COLO668 (cell line): Measurements from ENCODE around the gene SNCAIP.
A peak's percentile ranks its signal among the peaks of the same experiment; 100 is the strongest.
"Not testable (repeated sequence)": the region's sequence is repeated elsewhere in the genome, so short reads cannot be mapped to it uniquely, and the experiment has no call there.

ENCODE experiments used
- DNase-seq: peaks from one replicate; lab custom pipeline; 2025; ENCODE audit not compliant: unreplicated experiment; lab: John Stamatoyannopoulos, UW

The SNCAIP gene

GRCh38 chr5:122312591-122313406, 762 bp downstream of the SNCAIP start:
- DNase-seq = peak; percentile 39

- no peak for DNase-seq
Measured at GRCh38 chr5:122314036-122314435, 2.0 kb downstream of the SNCAIP start.

DNA sequence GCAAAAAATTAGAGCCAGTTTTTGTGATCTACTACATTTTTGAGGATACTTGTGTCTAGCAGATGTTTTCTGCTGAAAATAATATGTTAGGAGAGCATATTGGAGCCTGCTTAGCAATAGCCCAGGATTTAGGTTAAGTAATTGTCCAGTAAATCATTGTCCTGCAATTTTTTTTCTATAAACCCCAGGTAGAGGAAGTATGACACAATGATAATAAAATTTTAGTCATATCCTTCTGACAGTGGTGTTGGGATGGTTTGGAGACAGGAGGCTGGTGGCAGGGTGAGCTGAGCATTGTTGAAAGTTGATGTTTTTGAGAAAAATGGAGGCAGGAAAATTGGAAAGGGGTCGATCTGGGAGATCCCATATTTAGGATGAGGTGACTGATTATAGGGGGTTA, 3.5 kb downstream of the SNCAIP start:
- no peak for DNase-seq

- DNase-seq = peak; percentile 73
Measured at GRCh38 chr5:122316656-122317055, 4.6 kb downstream of the SNCAIP start.

- no peak for DNase-seq
Measured at GRCh38 chr5:122319897-122320296, 7.9 kb downstream of the SNCAIP start.

DNA sequence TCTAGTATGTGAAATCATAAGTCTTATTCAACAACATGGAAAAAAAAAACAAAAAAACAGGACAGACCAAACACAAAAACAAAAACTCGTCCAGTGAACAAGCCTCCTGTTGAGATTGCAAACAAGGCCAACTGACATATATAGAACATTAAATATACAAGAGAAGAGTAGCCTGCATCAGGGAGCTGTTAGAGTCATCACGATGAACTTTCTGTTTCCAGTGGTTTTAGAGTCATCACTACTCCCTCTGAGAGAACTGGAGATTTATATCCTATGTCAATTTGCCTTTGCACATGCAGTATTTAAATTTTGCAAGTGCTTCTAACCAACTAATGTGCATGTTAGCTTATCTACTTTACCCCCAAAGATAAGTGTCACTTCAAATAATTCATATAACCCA, 9.9 kb downstream of the SNCAIP start:
- DNase-seq = no peak

DNA sequence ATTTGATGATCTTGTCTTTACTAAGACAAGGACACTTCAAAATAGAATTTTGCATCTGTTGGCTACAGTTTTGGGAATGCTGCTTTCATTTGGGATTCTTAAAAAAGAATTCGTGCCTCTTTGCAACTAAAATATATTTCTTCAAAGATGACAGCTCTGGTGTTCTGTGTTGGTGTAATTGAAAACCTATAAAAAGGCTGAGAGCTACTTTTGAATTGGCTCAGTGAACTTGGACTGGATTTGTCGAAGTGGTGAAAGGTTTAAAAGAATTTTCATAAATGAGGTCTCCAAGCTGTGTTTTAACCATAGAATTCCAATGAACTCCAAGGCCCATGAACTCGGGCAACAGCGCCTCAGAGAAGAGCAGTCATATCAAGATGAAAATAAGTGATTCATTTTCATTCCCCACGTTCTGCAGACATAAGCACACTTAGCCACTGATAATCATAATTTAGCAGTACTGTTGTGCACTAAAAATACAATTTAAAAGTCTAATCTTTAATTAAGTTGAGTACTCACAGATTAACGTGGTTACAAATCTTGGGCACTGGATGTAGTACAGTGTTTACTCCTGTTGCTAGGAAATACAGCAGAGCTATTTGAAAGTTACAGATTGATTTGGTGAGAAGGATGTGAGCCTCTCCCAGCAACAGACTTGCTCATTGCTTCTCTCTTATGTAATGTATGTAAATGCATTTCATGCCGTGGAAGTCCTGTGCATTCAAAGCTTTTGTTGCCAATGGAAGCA, 10.9 kb downstream of the SNCAIP start:
- peak; percentile 3 for DNase-seq

DNA sequence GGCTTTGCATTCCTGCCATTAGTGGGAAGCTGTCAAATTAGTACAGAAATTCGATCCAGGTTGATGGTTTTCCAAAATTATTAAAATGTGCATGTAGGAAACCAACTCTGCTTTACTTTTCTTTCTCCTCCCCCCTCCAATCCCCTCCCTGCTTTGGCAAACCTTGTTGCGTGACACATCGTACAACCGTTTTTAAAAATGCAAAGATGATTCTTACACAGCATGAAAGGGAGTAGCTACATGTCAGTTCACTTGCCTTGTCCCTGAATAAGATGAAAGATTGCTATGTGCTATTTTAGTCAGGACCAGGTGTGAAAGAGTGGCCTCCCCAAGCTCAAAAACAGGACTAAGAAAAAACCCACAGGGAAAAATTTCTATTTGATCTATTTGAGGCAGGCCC, 11.7 kb downstream of the SNCAIP start:
- DNase-seq = no peak

- DNase-seq = peak; percentile 52
Measured at GRCh38 chr5:122327110-122327509, 15.1 kb downstream of the SNCAIP start.

DNA sequence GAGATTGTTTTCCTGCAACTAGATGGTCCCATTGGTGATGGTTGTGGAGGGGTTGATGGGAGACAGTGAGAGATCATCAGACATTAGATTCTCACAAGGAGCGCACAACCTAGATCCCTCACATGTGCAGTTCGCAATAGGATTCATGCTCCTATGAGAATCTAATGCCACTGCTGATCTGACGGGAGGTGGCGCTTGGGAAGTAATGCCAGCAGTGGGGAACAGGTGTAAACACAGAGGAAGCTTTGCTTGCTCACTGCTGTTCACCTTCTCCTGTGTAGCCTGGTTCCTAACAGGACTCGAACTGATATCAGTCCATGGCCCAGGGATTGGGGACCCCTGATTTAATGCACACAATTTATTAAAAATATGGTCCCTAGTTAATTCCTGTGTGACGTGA, 18.8 kb downstream of the SNCAIP start:
- no peak for DNase-seq

GRCh38 chr5:122332599-122333555, 20.8 kb downstream of the SNCAIP start:
- no peak for DNase-seq

GRCh38 chr5:122333564-122333963, 21.5 kb downstream of the SNCAIP start:
- no peak for DNase-seq

- no peak for DNase-seq
Measured at GRCh38 chr5:122339591-122339990, 27.6 kb downstream of the SNCAIP start.

DNA sequence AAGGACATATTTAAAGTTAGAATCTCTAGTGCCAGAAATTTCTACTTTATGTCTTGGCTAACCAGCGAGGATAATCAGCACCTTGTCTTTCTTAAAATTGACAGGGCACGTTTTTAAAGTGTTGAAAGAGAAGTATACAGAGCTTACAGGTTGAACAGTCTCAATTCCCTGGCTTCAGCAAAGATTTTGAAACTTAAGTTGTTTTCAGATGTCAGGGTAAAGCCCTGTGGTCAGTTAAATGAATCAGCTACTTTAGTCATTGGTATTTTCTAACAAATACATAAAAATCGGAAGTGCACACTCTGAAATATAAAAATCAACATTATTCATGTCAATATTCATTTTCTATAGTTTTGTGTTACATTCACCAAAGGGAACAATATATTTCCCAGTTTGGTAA, 29.1 kb downstream of the SNCAIP start:
- no peak for DNase-seq

- no peak for DNase-seq
Measured at GRCh38 chr5:122342256-122342655, 30.2 kb downstream of the SNCAIP start.

DNA sequence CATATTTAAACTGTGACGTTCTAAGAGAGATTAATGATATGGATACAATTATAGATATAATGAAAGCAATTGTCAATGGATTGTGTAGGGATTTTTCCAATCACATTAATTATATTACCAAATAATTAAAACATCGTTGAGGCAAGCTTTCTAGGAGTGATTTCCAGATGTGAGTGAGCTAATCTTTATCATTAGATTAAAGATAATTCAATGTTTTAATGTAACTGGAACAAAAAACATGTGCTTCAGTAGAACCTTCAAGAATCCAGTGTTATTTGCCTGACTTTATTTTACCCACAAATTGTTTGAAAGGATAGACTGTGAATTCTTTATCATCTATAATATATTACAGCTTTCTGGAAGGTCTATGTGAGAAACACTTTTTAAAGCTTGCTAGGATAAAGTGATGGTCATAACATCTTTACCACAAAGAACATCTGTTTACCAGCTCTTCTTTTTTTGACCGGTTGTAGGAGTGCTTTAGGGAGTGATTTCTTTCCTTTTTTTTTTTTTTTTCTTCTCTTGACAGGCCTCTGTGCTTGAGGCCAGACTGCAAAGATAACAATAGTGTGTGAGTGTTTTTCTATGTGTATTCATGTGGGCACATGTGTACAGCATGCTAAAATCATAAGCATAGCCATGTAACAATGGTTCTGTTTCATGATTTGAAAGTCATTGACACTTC, 35.0 kb downstream of the SNCAIP start:
- no peak for DNase-seq

GRCh38 chr5:122350496-122350895, 38.5 kb downstream of the SNCAIP start:
- no peak for DNase-seq

DNA sequence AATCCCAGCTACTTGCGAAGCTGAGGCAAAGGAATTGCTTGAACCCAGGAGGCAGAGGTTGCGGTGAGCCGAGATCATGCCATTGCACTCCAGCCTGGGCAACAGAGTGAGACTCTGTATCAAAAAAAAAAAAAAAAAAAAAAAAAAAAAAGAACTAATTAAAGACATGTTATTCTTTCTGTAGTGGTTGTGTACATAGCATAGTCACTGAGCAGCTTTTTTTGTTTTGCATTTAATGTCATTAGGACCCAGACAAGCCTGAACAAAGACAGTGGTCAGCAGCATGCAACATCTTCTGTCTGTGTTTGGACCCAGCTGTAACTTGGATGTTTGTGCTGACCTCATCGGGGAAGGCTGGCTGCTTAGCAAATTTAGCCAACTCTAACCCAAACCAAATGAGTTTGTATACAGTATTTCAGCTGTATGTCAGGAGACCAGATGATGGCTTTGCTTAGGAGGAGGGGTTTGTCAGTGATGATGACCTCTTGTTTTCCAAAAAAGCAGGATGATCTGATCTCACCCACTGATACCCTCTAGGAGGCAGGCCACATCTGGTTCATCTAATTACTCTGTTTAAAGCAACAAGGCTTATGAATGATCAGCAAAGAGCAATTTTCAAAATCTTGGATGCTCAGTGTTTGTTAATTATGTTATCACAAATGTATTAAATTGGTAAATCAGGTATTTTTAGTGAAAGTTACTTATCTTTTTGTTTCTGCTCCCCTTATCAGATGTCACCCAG, 39.5 kb downstream of the SNCAIP start:
- DNase-seq = no peak

GRCh38 chr5:122352331-122352730, 40.3 kb downstream of the SNCAIP start:
- DNase-seq = no peak

DNA sequence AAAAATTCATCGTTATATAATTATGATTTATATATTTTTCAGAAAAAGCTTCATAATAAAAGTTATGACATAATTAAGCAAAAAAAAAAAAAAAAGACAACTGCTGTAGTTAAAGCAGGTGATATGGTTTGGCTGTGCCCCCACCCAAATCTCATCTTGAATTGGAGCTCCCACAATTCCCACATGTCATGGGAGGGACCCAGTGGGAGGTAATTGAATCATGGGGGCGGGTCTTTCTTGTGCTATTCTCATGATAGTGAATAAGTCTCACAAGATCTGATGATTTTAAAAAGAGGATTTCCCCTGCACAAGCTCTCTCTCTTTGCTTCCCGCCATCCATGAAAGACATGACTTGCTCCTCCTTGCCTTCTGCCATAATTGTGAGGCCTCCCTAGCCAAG, 41.3 kb downstream of the SNCAIP start:
- not testable (repeated sequence) for DNase-seq
